GM12875 (cell line): ENCODE measurements around the gene CYP2R1.

Experiments used
- H3K4me3 ChIP-seq: one replicate; pipeline ENCODE4 v1.5.1; 2011; ENCODE audit warnings: low read depth, low read length, control low read depth
- CTCF ChIP-seq: IDR thresholded peaks from 2 replicates; pipeline ENCODE4 v1.5.1; 2011; ENCODE audit warnings: low read depth, mild to moderate bottlenecking, control low read depth, inconsistent platforms, low read length, moderate library complexity, borderline replicate concordance; ENCODE audit not compliant: insufficient read depth

CYP2R1 gene

GRCh38 chr11:14916403-14916802, 24.4 kb upstream of the CYP2R1 start:
- no peak for TF ChIP-seq CTCF
- no peak overlapping the region for H3K4me3 ChIP-seq

- no peak for TF ChIP-seq CTCF
- no peak overlapping the region for H3K4me3 ChIP-seq
These were observed 22.5 kb upstream of the CYP2R1 start for GRCh38 chr11:14914536-14914935.

GRCh38 chr11:14908214-14908880, 16.3 kb upstream of the CYP2R1 start:
- no peak overlapping the region for H3K4me3 ChIP-seq
- peak; percentile 52; the same call in 1 of the 2 replicates for TF ChIP-seq CTCF

GRCh38 chr11:14907411-14908213, 15.6 kb upstream of the CYP2R1 start:
- TF ChIP-seq CTCF, result peak; percentile 91
- no peak overlapping the region for H3K4me3 ChIP-seq

DNA sequence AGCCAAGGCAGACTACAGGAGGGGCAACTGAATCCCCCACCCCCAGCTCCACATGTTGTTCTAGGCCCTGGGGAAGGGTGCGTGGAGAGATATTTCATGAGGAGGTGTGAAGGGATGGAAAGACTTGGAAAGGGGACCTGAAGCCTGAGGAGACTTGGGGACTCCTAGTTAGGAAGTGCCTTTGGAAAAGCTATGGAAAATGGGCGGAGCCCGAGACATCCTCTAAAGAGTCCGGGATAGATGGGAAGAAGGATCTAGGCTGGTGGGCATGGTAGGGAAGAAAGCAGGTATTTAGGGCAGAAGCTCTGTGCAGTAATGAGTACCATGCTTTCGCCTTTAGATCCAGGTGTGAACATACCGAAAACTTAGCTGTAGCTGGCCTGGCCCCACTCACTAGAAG, 15.0 kb upstream of the CYP2R1 start:
- H3K4me3 ChIP-seq, result no peak overlapping the region
- no peak for TF ChIP-seq CTCF

DNA sequence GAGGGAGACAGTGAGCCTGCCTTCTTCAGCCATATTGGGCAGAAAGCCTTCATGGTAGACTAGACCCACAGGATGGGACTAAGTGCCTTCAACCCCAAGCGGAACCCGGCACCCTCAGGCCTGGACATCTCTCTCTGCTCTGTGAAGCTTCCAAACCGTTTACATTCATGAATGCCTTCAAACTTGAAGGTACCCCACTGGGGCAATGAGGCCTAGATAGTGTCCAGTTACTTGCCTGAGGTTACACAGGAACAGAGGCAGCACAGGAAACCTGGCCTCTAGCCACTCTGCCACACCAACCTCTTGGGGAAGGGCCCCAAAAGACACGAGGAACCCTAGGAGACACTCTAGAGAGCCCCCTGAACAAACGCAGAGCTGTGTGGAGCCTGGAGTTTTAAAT, 14.5 kb upstream of the CYP2R1 start:
- H3K4me3 ChIP-seq, result no peak overlapping the region
- TF ChIP-seq CTCF, result no peak
